Measurements from ENCODE around the gene FCER1A. TPM values are rescaled to one million over a fixed set of nuclear protein-coding genes. Genes with fewer than 3 reads are reported as not detected.

FCER1A gene
- polyA plus RNA-seq, 1 donor: 0.28 TPM

- no peaks in the 10 kb centered on the region for H3K4me1 ChIP-seq (ENCODE audit: control insufficient read depth, insufficient read depth, low read length)
- DNase-seq: no peak
- no peak overlapping the region for H3K27ac ChIP-seq (ENCODE audit: low read length)
- H3K9me3 ChIP-seq (ENCODE audit: control insufficient read depth, low read depth, low read length): no peaks in the 10 kb centered on the region
- H3K36me3 ChIP-seq (ENCODE audit: control insufficient read depth, insufficient read depth, low read length): no peaks in the 10 kb centered on the region
- H3K27me3 ChIP-seq (ENCODE audit: control insufficient read depth, insufficient read depth, low read length): no peaks in the 10 kb centered on the region
- 84% methylated on average over 5 of the region's 9 CpGs for WGBS (ENCODE audit: insufficient coverage, low lambda C conversion rate)
- H3K4me3 ChIP-seq (ENCODE audit: low read length): no peak overlapping the region
Observed at GRCh38 chr1:159296706-159297375, 5.3 kb upstream of the FCER1A start.

GRCh38 chr1:159300146-159300545 lies 2.0 kb upstream of the FCER1A start:
- H3K27me3 ChIP-seq (ENCODE audit: control insufficient read depth, insufficient read depth, low read length): no peaks in the 10 kb centered on the region
- no peak for DNase-seq
- H3K9me3 ChIP-seq (ENCODE audit: control insufficient read depth, low read depth, low read length): no peaks in the 10 kb centered on the region
- WGBS (ENCODE audit: insufficient coverage, low lambda C conversion rate): no CpG with 5 or more reads among the region's 4 CpGs
- no peak overlapping the region for H3K4me3 ChIP-seq (ENCODE audit: low read length)
- H3K4me1 ChIP-seq (ENCODE audit: control insufficient read depth, insufficient read depth, low read length): no peaks in the 10 kb centered on the region
- no peak overlapping the region for H3K27ac ChIP-seq (ENCODE audit: low read length)
- H3K36me3 ChIP-seq (ENCODE audit: control insufficient read depth, insufficient read depth, low read length): no peaks in the 10 kb centered on the region

DNA sequence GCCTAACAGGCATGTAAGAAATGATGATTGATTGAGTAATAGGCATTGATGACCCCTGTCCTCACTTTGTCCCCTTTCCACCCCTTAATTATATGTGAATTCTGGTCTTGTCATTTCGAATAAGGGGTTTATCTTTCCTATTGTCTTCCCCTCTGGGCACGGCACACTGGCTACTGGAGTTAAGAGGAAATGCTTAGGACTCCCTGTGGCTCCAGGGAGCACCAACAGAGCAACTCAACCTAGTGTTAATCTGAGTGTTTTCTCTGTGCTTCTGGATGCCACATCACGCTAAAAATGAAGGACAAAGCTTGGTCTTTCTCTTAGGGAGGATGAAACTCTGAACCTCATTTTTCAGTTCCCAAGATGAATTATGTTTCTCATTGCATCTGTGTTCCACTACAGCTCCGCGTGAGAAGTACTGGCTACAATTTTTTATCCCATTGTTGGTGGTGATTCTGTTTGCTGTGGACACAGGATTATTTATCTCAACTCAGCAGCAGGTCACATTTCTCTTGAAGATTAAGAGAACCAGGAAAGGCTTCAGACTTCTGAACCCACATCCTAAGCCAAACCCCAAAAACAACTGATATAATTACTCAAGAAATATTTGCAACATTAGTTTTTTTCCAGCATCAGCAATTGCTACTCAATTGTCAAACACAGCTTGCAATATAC lies 5.3 kb downstream of the FCER1A start:
- Histone ChIP-seq H3K4me3 (ENCODE audit: low read length) (no peak overlapping the region), H3K4me1 (ENCODE audit: control insufficient read depth, insufficient read depth, low read length) (no peaks in the 10 kb centered on the region), H3K27ac (ENCODE audit: low read length) (no peak overlapping the region), H3K27me3 (ENCODE audit: control insufficient read depth, insufficient read depth, low read length) (no peaks in the 10 kb centered on the region), H3K9me3 (ENCODE audit: control insufficient read depth, low read depth, low read length) (no peaks in the 10 kb centered on the region), H3K36me3 (ENCODE audit: control insufficient read depth, insufficient read depth, low read length) (no peaks in the 10 kb centered on the region)
- 30% methylated on average over 2 of the region's 5 CpGs for WGBS (ENCODE audit: insufficient coverage, low lambda C conversion rate)
- no peak for DNase-seq

DNA sequence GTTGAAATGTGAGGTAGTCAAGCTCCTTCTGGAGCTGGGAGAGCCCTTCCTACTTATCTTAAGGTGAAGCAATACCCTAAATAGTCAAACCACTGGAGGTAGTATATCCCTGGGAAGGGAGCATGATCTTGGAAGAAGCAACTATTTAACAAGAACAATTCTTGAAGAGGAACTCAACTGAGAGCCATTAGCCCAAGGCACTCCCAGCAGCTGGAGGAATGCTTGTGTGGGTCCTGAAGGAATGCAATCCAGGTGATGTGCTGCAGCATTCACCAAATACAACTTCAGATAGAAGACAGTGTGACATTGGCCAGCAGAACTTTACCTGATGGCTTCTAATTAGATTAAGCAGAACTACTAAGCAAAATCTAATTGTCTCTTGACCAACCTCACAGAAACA lies 9.5 kb downstream of the FCER1A start:
- H3K4me3 ChIP-seq (ENCODE audit: low read length): no peak overlapping the region
- no peak overlapping the region for H3K27ac ChIP-seq (ENCODE audit: low read length)
- DNase-seq: no peak
- H3K27me3 ChIP-seq (ENCODE audit: control insufficient read depth, insufficient read depth, low read length): no peaks in the 10 kb centered on the region
- no peaks in the 10 kb centered on the region for H3K4me1 ChIP-seq (ENCODE audit: control insufficient read depth, insufficient read depth, low read length)
- H3K36me3 ChIP-seq (ENCODE audit: control insufficient read depth, insufficient read depth, low read length): no peaks in the 10 kb centered on the region
- no peaks in the 10 kb centered on the region for H3K9me3 ChIP-seq (ENCODE audit: control insufficient read depth, low read depth, low read length)

- Histone ChIP-seq H3K9me3 (ENCODE audit: control insufficient read depth, low read depth, low read length) (no peaks in the 10 kb centered on the region), H3K27ac (ENCODE audit: low read length) (no peak overlapping the region), H3K27me3 (ENCODE audit: control insufficient read depth, insufficient read depth, low read length) (no peaks in the 10 kb centered on the region), H3K4me3 (ENCODE audit: low read length) (no peak overlapping the region), H3K4me1 (ENCODE audit: control insufficient read depth, insufficient read depth, low read length) (no peaks in the 10 kb centered on the region), H3K36me3 (ENCODE audit: control insufficient read depth, insufficient read depth, low read length) (no peaks in the 10 kb centered on the region)
- no peak for DNase-seq
Observed at GRCh38 chr1:159315381-159315780, 13.2 kb downstream of the FCER1A start.

DNA sequence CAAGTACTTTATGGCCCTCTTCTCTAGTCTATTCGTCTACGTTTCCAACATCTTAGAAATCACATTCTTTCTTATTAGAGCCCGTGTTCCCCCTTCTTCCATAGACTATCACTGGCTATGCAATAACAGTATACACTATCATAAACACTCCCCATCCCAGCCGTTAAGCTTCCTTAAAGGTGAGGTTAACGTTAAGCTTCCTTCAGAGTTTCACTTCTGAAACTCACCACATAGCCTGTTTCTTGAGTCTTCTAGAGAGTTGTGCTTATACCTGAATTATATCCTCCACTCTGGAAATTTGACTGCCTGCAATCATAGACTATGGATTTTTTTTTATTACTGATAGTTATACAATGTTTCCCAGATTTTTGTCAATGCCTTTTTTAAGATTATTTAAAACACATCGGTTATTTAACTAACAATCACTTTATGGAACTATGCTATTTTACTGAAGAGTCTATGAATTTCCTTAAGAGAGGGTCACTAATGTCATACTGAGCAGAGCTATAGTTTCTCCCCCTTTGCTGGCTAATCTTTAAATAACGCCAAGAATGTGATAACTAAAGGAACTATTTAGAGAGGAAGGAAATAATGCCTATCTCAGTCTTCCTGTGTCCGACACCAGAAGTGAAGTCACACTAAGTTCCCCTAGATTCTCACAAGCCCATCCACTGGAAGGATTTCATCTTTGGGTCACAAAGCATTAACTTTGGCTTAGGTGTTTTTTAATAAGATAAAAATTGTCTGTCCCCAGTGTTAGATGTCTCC lies 16.8 kb downstream of the FCER1A start:
- Histone ChIP-seq H3K4me3 (ENCODE audit: low read length) (no peak overlapping the region), H3K4me1 (ENCODE audit: control insufficient read depth, insufficient read depth, low read length) (no peaks in the 10 kb centered on the region), H3K27ac (ENCODE audit: low read length) (no peak overlapping the region), H3K36me3 (ENCODE audit: control insufficient read depth, insufficient read depth, low read length) (no peaks in the 10 kb centered on the region), H3K9me3 (ENCODE audit: control insufficient read depth, low read depth, low read length) (no peaks in the 10 kb centered on the region), H3K27me3 (ENCODE audit: control insufficient read depth, insufficient read depth, low read length) (no peaks in the 10 kb centered on the region)
- no peak for DNase-seq
- 100% methylated on average over 1 of the region's 8 CpGs for whole genome bisulfite sequencing (ENCODE audit: insufficient coverage, low lambda C conversion rate)

DNA sequence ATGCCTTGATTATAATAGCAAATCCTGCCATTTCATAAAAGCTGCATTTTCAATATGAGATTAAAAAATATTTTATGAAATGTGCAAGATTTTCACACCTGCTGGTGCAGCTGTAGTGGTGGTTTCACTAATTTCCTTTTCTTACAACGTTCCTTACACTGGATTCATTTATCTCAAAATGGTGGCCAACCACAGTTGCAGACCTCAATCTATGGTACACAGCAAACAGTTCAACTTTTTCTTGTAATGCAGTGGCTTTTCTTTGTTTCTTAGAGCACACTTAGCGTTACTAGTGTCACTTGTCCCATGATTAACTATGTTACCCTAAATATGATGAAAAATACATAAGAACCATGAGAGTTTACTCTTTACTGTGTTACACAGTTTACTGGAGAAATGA lies 32.7 kb downstream of the FCER1A start:
- Histone ChIP-seq H3K27ac (ENCODE audit: low read length) (no peak overlapping the region), H3K36me3 (ENCODE audit: control insufficient read depth, insufficient read depth, low read length) (no peaks in the 10 kb centered on the region), H3K27me3 (ENCODE audit: control insufficient read depth, insufficient read depth, low read length) (no peaks in the 10 kb centered on the region), H3K4me1 (ENCODE audit: control insufficient read depth, insufficient read depth, low read length) (peaks cover 3% of the 10 kb centered on the region), H3K4me3 (ENCODE audit: low read length) (no peak overlapping the region), H3K9me3 (ENCODE audit: control insufficient read depth, low read depth, low read length) (no peaks in the 10 kb centered on the region)
- 93% methylated on average over 2 of the region's 2 CpGs for whole genome bisulfite sequencing (ENCODE audit: insufficient coverage, low lambda C conversion rate)
- no peak for DNase-seq

GRCh38 chr1:159338018-159338417 lies 35.9 kb downstream of the FCER1A start:
- Histone ChIP-seq H3K4me1 (ENCODE audit: control insufficient read depth, insufficient read depth, low read length) (peaks cover 3% of the 10 kb centered on the region), H3K4me3 (ENCODE audit: low read length) (no peak overlapping the region), H3K9me3 (ENCODE audit: control insufficient read depth, low read depth, low read length) (no peaks in the 10 kb centered on the region), H3K36me3 (ENCODE audit: control insufficient read depth, insufficient read depth, low read length) (no peaks in the 10 kb centered on the region), H3K27ac (ENCODE audit: low read length) (no peak overlapping the region), H3K27me3 (ENCODE audit: control insufficient read depth, insufficient read depth, low read length) (no peaks in the 10 kb centered on the region)
- no peak for DNase-seq

- H3K4me1 ChIP-seq (ENCODE audit: control insufficient read depth, insufficient read depth, low read length): peaks cover 3% of the 10 kb centered on the region
- H3K4me3 ChIP-seq (ENCODE audit: low read length): no peak overlapping the region
- WGBS (ENCODE audit: insufficient coverage, low lambda C conversion rate): 33% methylated on average over 1 of the region's 1 CpG
- no peak overlapping the region for H3K27ac ChIP-seq (ENCODE audit: low read length)
- H3K9me3 ChIP-seq (ENCODE audit: control insufficient read depth, low read depth, low read length): no peaks in the 10 kb centered on the region
- H3K36me3 ChIP-seq (ENCODE audit: control insufficient read depth, insufficient read depth, low read length): no peaks in the 10 kb centered on the region
- peak; percentile 77 to 88 for DNase-seq
- no peaks in the 10 kb centered on the region for H3K27me3 ChIP-seq (ENCODE audit: control insufficient read depth, insufficient read depth, low read length)
Observed at GRCh38 chr1:159339536-159339935, 37.4 kb downstream of the FCER1A start.

DNA sequence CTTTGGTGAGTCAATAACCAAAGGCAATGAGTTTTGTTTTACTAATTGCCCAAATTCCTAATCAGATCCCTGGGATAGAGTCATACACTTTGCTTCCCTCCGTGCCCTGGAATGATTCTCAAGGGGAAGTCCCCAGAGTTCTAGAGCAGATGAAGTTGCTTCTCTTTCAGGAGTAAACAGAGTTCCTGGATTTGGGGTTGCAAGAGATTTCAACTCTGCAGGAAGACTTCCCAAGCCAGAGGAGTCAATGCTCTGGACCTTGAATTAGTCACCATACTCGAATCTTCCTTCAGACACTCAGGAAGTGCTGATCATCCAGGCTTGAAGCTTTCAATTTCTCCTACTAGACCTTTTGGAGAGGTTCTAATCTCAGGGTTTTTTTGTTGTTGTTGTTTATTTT lies 39.6 kb downstream of the FCER1A start:
- Histone ChIP-seq H3K27ac (ENCODE audit: low read length) (no peak overlapping the region), H3K4me1 (ENCODE audit: control insufficient read depth, insufficient read depth, low read length) (peaks cover 3% of the 10 kb centered on the region)
- no CpG with 5 or more reads among the region's 2 CpGs for WGBS (ENCODE audit: insufficient coverage, low lambda C conversion rate)

More for the DNA sequence above, 39.6 kb downstream of the FCER1A start:
- Histone ChIP-seq H3K36me3 (ENCODE audit: control insufficient read depth, insufficient read depth, low read length) (no peaks in the 10 kb centered on the region), H3K27me3 (ENCODE audit: control insufficient read depth, insufficient read depth, low read length) (no peaks in the 10 kb centered on the region), H3K4me3 (ENCODE audit: low read length) (no peak overlapping the region), H3K9me3 (ENCODE audit: control insufficient read depth, low read depth, low read length) (no peaks in the 10 kb centered on the region)
- DNase-seq: no peak

All from large intestine (tissue), 3 donors.